HCT116 (cell line): ENCODE results near the gene UBAC2. TPM values are rescaled to one million over a fixed set of nuclear protein-coding genes. Genes with fewer than 3 reads are reported as not detected.

Experiments
- ATAC-seq: fragments of 200-7000 bp; cut with Tn5 transposase; 2 replicates; pipeline ENCODE4 v1.9.1; 2020; ENCODE audit warnings: mild to moderate bottlenecking, moderate library complexity
- BruUV-seq: library from RNA; stranded (reverse); fragments of 400-500 nt; replicated peaks from 2 replicates; lab custom pipeline; 2021; lab: Mats Ljungman, UMichigan
- CTCF ChIA-PET: fragments of 300-600 bp; sonication (Branson Sonifier 250); formaldehyde crosslinking; loops from one replicate; lab custom pipeline; 2021; ENCODE audit warnings: antibody characterized with exemption; lab: Charles Lee
- POLR2A ChIA-PET: fragments of 300-600, 350-600 bp; sonication (Branson Sonifier 250); formaldehyde crosslinking; loops from one replicate; lab custom pipeline; 2021; ENCODE audit warnings: antibody characterized with exemption; lab: Charles Lee
- RAD21 ChIA-PET, 2 experiments: fragments of 300-600 bp; sonication (Branson Sonifier 250); formaldehyde crosslinking; loops; one replicate each; lab custom pipeline; 2023; ENCODE audit warnings: low total read pairs in 2 of 2; ENCODE audit not compliant: uncharacterized antibody in 2 of 2, unreplicated experiment in 2 of 2, low non-redundant PET in 1 of 2; lab: Charles Lee
- DNase-seq: peaks from one replicate; pipeline ENCODE4 v3.0.0-alpha.2; 2010; ENCODE audit warnings: low read depth, low spot score
- H2AFZ ChIP-seq: fragments of 200-600 bp; shearing (Covaris generic), sonication (generic); 2 replicates; pipeline ENCODE4 v1.6.1; 2017; ENCODE audit warnings: low read depth, mixed run types, mixed read lengths, antibody characterized with exemption, low read length; ENCODE audit not compliant: poor library complexity, severe bottlenecking
- H3K27ac ChIP-seq: 2 replicates; pipeline ENCODE4 v1.5.1; 2012; ENCODE audit warnings: low read depth, low read length
- H3K27me3 ChIP-seq: fragments of 200-600 bp; sonication (generic); 2 replicates; pipeline ENCODE4 v1.6.1; 2016; ENCODE audit warnings: mixed run types, low read length, mixed read lengths; ENCODE audit not compliant: insufficient read depth
- H3K36me3 ChIP-seq, 2 experiments: fragments of 200-500 bp in 1 of 2; fragments of 200-600 bp in 1 of 2; sonication (Bioruptor generic) in 1 of 2; sonication (generic) in 1 of 2; 2 replicates each; pipeline versions ENCODE4 v1.5.1 to v1.6.1; 2014 to 2016; ENCODE audit warnings: low read length in 2 of 2, inconsistent platforms in 1 of 2, mixed read lengths in 1 of 2, mixed run types in 1 of 2; ENCODE audit not compliant: insufficient read depth in 2 of 2, control insufficient read depth in 1 of 2
- H3K4me1 ChIP-seq, 2 experiments: fragments of 200-600 bp in 1 of 2; sonication (generic) in 1 of 2; 2 replicates each; pipeline versions ENCODE4 v1.5.1 to v1.6.1; 2012 to 2017; ENCODE audit warnings: low read length in 2 of 2, inconsistent platforms in 1 of 2, mild to moderate bottlenecking in 1 of 2, mixed read lengths in 1 of 2, mixed run types in 1 of 2, moderate library complexity in 1 of 2; ENCODE audit not compliant: insufficient read depth in 2 of 2, control insufficient read depth in 1 of 2
- H3K4me2 ChIP-seq: fragments of 200-600 bp; sonication (generic); 2 replicates; pipeline ENCODE4 v1.6.1; 2017; ENCODE audit warnings: mixed run types, low read length, mixed read lengths
- H3K4me3 ChIP-seq, 2 experiments: fragments of 200-600 bp in 1 of 2; sonication (generic) in 1 of 2; replicated peaks in 1 of 2; 2 replicates each; pipeline ENCODE4 v1.5.1; 2011 to 2016; ENCODE audit warnings: low read length in 2 of 2, control low read depth in 1 of 2, low read depth in 1 of 2, mild to moderate bottlenecking in 1 of 2, mixed read lengths in 1 of 2, mixed run types in 1 of 2
- H3K79me2 ChIP-seq: fragments of 200-600 bp; sonication (generic); 2 replicates; pipeline ENCODE4 v1.6.1; 2017; ENCODE audit warnings: mild to moderate bottlenecking, mixed run types, low read length, moderate library complexity, mixed read lengths; ENCODE audit not compliant: insufficient read depth
- H3K9ac ChIP-seq: fragments of 200-600 bp; sonication (generic); 2 replicates; pipeline ENCODE4 v1.6.1; 2016; ENCODE audit warnings: low read length, mixed read lengths
- H3K9me2 ChIP-seq: fragments of 200-600 bp; sonication (generic), shearing (Covaris generic); 2 replicates; pipeline ENCODE4 v1.6.1; 2017; ENCODE audit warnings: mixed run types, mild to moderate bottlenecking, moderate library complexity; ENCODE audit not compliant: insufficient read depth
- H3K9me3 ChIP-seq, 2 experiments: fragments of 200-500 bp in 1 of 2; fragments of 200-600 bp in 1 of 2; sonication (Bioruptor generic) in 1 of 2; sonication (generic) in 1 of 2; 2 replicates each; pipeline ENCODE4 v1.6.1; 2014 to 2017; ENCODE audit warnings: low read length in 2 of 2, mixed read lengths in 2 of 2, inconsistent platforms in 1 of 2, low read depth in 1 of 2, mild to moderate bottlenecking in 1 of 2, mixed run types in 1 of 2, moderate library complexity in 1 of 2; ENCODE audit not compliant: control insufficient read depth in 1 of 2, insufficient read depth in 1 of 2
- H4K20me1 ChIP-seq: fragments of 200-600 bp; sonication (generic), shearing (Covaris generic); 2 replicates; pipeline ENCODE4 v1.6.1; 2017; ENCODE audit warnings: mixed run types, mild to moderate bottlenecking, moderate library complexity; ENCODE audit not compliant: insufficient read depth
- CBX3 ChIP-seq: IDR thresholded peaks from 2 replicates; pipeline ENCODE4 v1.6.1; 2012; ENCODE audit warnings: low read depth
- EZH2 ChIP-seq: fragments of 200-600 bp; sonication (generic); IDR thresholded peaks from 2 replicates; pipeline ENCODE4 v1.6.1; 2017; ENCODE audit warnings: antibody characterized with exemption, mixed run types
- EZH2phosphoT487 ChIP-seq: fragments of 200-600 bp; IDR thresholded peaks from 2 replicates; pipeline ENCODE4 v1.6.1; 2018; ENCODE audit warnings: antibody characterized with exemption, borderline replicate concordance
- JUND ChIP-seq: IDR thresholded peaks from 2 replicates; pipeline ENCODE4 v1.6.1; 2012
- POLR2A ChIP-seq: IDR thresholded peaks from 2 replicates; pipeline ENCODE4 v1.7.0; 2011; ENCODE audit warnings: borderline replicate concordance; ENCODE audit not compliant: insufficient read depth, insufficient read length; ENCODE audit errors: extremely low read depth
- POLR2AphosphoS5 ChIP-seq: IDR thresholded peaks from 2 replicates; pipeline ENCODE4 v1.6.1; 2011; ENCODE audit warnings: mild to moderate bottlenecking, low read depth, low read length, moderate library complexity
- RAD21 ChIP-seq: IDR thresholded peaks from 2 replicates; pipeline ENCODE4 v1.6.1; 2012; ENCODE audit warnings: low read depth, mild to moderate bottlenecking
- SIN3A ChIP-seq: IDR thresholded peaks from 2 replicates; pipeline ENCODE4 v1.6.1; 2012; ENCODE audit warnings: low read depth
- SP1 ChIP-seq: IDR thresholded peaks from 2 replicates; pipeline ENCODE4 v1.6.1; 2012; ENCODE audit warnings: low read depth
- ZNF274 ChIP-seq: fragments of 200-500 bp; sonication (Bioruptor generic); IDR thresholded peaks from 2 replicates; pipeline ENCODE4 v1.6.1; 2014; ENCODE audit warnings: mild to moderate bottlenecking, low read depth, low read length, inconsistent platforms
- intact Hi-C: fragments of 100-400 bp; cut with micrococcal nuclease; formaldehyde crosslinking; loops from 2 replicates; pipeline ENCODE4 v1.10.0; 2022
- total RNA-seq: library from RNA; stranded (reverse); gene quantifications from one replicate; pipeline ENCODE4 v1.2.1, GENCODE V29; 2021; ENCODE audit not compliant: unreplicated experiment
- TF ChIP-seq, protein P1 (sequence below), 3 experiments: fragments of 200-600 bp in 1 of 3; sonication (generic) in 1 of 3; IDR thresholded peaks in 2 of 3; conservative IDR thresholded peaks in 1 of 3; 2 replicates each; pipeline ENCODE4 v1.5.1; 2012 to 2017; ENCODE audit warnings: low read depth in 2 of 3, low read length in 2 of 3, antibody characterized with exemption in 1 of 3, borderline replicate concordance in 1 of 3, control low read depth in 1 of 3, mild to moderate bottlenecking in 1 of 3, mixed read lengths in 1 of 3, mixed run types in 1 of 3, moderate library complexity in 1 of 3; ENCODE audit not compliant: insufficient read depth in 1 of 3
- TF ChIP-seq, protein P2 (sequence below): IDR thresholded peaks from 2 replicates; pipeline ENCODE4 v1.6.1; 2012; ENCODE audit warnings: low read depth

UBAC2 gene
- total RNA-seq, 1 experiment from 2014 or later: 67.4 TPM

DNA sequence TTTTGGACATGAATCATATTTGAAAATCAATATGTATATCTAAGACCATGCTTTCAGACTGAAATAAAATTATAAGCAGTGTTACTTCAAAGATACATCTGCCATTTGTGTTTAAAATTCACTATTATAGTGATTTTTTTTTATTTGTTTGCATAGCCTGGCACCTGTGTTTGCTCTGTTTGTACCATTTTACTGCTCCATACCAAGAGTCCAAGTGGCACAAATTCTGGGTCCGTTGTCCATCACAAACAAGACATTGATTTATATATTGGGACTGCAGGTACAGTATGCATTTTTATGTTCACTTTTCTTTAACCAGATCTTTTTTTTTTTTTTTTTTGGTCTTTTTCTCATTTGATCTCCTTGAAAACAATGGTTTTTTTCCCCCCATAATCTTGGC, 113.3 kb downstream of the UBAC2 start:
- Histone ChIP-seq H4K20me1 (no peaks in the 10 kb centered on the region), H3K36me3 (no peaks in the 10 kb centered on the region), H2AFZ (no peak overlapping the region), H3K9ac (peak overlapping the region; percentile 61), H3K27ac (peak overlapping the region; percentile 70), H3K79me2 (peaks cover 28% of the 10 kb centered on the region; the same call in 1 of the 2 replicates), H3K4me2 (peak overlapping the region; percentile 68), H3K4me3 (peak overlapping the region in 1 of 2 experiments; percentile 29; a peak in 2 of 4 replicates), H3K4me1 (peaks cover 74 to 97% of the 10 kb centered on the region in 2 experiments), H3K9me3 (no peaks in the 10 kb centered on the region), H3K9me2 (no peaks in the 10 kb centered on the region), H3K27me3 (no peaks in the 10 kb centered on the region)
- intact Hi-C loops: no loop called here
- CTCF ChIA-PET: no interaction called here
- no TSS peak for BruUV-seq
- RAD21 ChIA-PET: no interaction called here
- no peak for TF ChIP-seq CBX3
- no peak for TF ChIP-seq JUND
- no peak for TF ChIP-seq ZNF274
- TF ChIP-seq, protein P1, sequence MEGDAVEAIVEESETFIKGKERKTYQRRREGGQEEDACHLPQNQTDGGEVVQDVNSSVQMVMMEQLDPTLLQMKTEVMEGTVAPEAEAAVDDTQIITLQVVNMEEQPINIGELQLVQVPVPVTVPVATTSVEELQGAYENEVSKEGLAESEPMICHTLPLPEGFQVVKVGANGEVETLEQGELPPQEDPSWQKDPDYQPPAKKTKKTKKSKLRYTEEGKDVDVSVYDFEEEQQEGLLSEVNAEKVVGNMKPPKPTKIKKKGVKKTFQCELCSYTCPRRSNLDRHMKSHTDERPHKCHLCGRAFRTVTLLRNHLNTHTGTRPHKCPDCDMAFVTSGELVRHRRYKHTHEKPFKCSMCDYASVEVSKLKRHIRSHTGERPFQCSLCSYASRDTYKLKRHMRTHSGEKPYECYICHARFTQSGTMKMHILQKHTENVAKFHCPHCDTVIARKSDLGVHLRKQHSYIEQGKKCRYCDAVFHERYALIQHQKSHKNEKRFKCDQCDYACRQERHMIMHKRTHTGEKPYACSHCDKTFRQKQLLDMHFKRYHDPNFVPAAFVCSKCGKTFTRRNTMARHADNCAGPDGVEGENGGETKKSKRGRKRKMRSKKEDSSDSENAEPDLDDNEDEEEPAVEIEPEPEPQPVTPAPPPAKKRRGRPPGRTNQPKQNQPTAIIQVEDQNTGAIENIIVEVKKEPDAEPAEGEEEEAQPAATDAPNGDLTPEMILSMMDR (IDR thresholded peaks at IDR 0.05 in 2 of 3, conservative IDR thresholded peaks at IDR 0.05 in 1 of 3; ENCODE audit: borderline replicate concordance in 1 of 3, insufficient read depth in 1 of 3, low read depth in 2 of 3, low read length in 2 of 3): no peak
- no peak for TF ChIP-seq SP1
- no peak for TF ChIP-seq POLR2AphosphoS5
- TF ChIP-seq POLR2A: no peak
- no peak for TF ChIP-seq EZH2phosphoT487
- no peak for TF ChIP-seq SIN3A
- no peak for TF ChIP-seq RAD21
- TF ChIP-seq, protein P2, sequence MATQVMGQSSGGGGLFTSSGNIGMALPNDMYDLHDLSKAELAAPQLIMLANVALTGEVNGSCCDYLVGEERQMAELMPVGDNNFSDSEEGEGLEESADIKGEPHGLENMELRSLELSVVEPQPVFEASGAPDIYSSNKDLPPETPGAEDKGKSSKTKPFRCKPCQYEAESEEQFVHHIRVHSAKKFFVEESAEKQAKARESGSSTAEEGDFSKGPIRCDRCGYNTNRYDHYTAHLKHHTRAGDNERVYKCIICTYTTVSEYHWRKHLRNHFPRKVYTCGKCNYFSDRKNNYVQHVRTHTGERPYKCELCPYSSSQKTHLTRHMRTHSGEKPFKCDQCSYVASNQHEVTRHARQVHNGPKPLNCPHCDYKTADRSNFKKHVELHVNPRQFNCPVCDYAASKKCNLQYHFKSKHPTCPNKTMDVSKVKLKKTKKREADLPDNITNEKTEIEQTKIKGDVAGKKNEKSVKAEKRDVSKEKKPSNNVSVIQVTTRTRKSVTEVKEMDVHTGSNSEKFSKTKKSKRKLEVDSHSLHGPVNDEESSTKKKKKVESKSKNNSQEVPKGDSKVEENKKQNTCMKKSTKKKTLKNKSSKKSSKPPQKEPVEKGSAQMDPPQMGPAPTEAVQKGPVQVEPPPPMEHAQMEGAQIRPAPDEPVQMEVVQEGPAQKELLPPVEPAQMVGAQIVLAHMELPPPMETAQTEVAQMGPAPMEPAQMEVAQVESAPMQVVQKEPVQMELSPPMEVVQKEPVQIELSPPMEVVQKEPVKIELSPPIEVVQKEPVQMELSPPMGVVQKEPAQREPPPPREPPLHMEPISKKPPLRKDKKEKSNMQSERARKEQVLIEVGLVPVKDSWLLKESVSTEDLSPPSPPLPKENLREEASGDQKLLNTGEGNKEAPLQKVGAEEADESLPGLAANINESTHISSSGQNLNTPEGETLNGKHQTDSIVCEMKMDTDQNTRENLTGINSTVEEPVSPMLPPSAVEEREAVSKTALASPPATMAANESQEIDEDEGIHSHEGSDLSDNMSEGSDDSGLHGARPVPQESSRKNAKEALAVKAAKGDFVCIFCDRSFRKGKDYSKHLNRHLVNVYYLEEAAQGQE: no peak
- TF ChIP-seq EZH2: no peak
- POLR2A ChIA-PET: interaction anchor here (0.9 kb wide), 1 partner anchor 31 kb away, joined by 3 read pairs; no protein-coding TSS in a partner anchor
- no peak for DNase-seq
- no peak for ATAC-seq
